ENCODE data around the gene IDUA.
A peak's percentile ranks its signal among the peaks of the same experiment; 100 is the strongest.

Gene IDUA

GRCh38 chr4:948101-948935 lies 38.5 kb upstream of the IDUA start:
- H3K4me1 ChIP-seq (ENCODE audit: insufficient read depth, insufficient read length) = peaks cover 32% of the 10 kb centered on the region
- DNase-seq (ENCODE audit: low read depth, low spot score) = no peak
- H3K36me3 ChIP-seq (ENCODE audit: insufficient read depth, insufficient read length, low read length) = peaks cover 4% of the 10 kb centered on the region
- H3K9ac ChIP-seq (ENCODE audit: insufficient read length, low read depth) = peak overlapping the region; percentile 58
- TF ChIP-seq SUZ12 (IDR thresholded peaks at IDR 0.05; ENCODE audit: extremely low read depth, insufficient read depth, insufficient read length) (no peak), YY1 (IDR thresholded peaks at IDR 0.05; ENCODE audit: insufficient read depth, insufficient read length) (no peak), ZNF274 (IDR thresholded peaks at IDR 0.05; ENCODE audit: low read depth, low read length) (no peak)
- no peaks in the 10 kb centered on the region for H3K9me3 ChIP-seq (ENCODE audit: insufficient read depth, low read length)
- H3K4me3 ChIP-seq (ENCODE audit: insufficient read length, low read depth) = no peak overlapping the region
- no peaks in the 10 kb centered on the region for H3K27me3 ChIP-seq (ENCODE audit: insufficient read depth, insufficient read length)

DNA sequence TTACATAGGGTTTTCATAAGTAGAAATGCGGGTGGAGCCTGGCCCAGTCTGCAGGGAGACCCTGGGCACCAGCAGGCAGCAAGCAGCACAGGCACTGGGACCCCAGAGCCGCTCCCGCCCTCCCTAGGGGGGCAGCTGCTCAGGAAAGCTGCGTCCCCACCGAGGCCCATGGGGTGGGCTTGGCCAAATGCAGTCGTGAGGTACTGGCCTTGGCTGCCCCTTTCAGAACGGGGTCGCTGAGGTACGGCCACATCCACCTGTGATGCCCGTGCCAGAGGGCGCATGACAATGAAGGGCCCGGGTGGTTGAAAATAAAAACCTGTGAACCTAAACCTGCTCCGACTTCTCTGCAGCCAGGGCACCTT lies 37.9 kb upstream of the IDUA start:
- no peak overlapping the region for H3K4me3 ChIP-seq (ENCODE audit: insufficient read length, low read depth)
- no peak for DNase-seq (ENCODE audit: low read depth, low spot score)
- peaks cover 32% of the 10 kb centered on the region for H3K4me1 ChIP-seq (ENCODE audit: insufficient read depth, insufficient read length)
- peaks cover 5% of the 10 kb centered on the region for H3K36me3 ChIP-seq (ENCODE audit: insufficient read depth, insufficient read length, low read length)
- H3K9ac ChIP-seq (ENCODE audit: insufficient read length, low read depth) = no peak overlapping the region
- TF ChIP-seq SUZ12 (IDR thresholded peaks at IDR 0.05; ENCODE audit: extremely low read depth, insufficient read depth, insufficient read length) = no peak
- TF ChIP-seq ZNF274 (IDR thresholded peaks at IDR 0.05; ENCODE audit: low read depth, low read length) = no peak
- TF ChIP-seq YY1 (IDR thresholded peaks at IDR 0.05; ENCODE audit: insufficient read depth, insufficient read length) = no peak
- no peaks in the 10 kb centered on the region for H3K9me3 ChIP-seq (ENCODE audit: insufficient read depth, low read length)
- H3K27me3 ChIP-seq (ENCODE audit: insufficient read depth, insufficient read length) = no peaks in the 10 kb centered on the region

DNA sequence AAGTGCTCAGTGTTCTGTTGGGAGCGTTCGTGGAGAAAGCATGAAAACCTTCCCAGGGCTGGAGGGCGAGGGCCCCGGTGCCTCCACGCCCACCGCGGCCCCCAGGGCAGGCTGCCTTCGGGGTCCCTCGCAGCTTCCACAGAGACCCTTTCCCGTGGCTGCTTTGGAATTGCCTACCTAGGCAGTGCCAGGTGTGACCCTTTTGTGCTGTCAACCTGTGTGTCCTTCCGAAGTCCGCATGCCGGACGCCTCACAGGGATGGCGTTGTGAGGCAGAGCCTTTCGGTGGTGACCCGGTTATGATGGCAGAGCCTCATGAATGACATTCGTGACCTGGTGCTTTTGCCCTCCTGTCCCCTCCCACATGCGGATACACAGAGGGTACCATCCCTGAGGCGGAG lies 37.2 kb upstream of the IDUA start:
- Histone ChIP-seq H3K9ac (ENCODE audit: insufficient read length, low read depth) (no peak overlapping the region), H3K27me3 (ENCODE audit: insufficient read depth, insufficient read length) (no peaks in the 10 kb centered on the region), H3K4me3 (ENCODE audit: insufficient read length, low read depth) (no peak overlapping the region), H3K36me3 (ENCODE audit: insufficient read depth, insufficient read length, low read length) (peaks cover 5% of the 10 kb centered on the region), H3K4me1 (ENCODE audit: insufficient read depth, insufficient read length) (peaks cover 32% of the 10 kb centered on the region), H3K9me3 (ENCODE audit: insufficient read depth, low read length) (no peaks in the 10 kb centered on the region)
- TF ChIP-seq ZNF274 (IDR thresholded peaks at IDR 0.05; ENCODE audit: low read depth, low read length) (no peak), SUZ12 (IDR thresholded peaks at IDR 0.05; ENCODE audit: extremely low read depth, insufficient read depth, insufficient read length) (no peak), YY1 (IDR thresholded peaks at IDR 0.05; ENCODE audit: insufficient read depth, insufficient read length) (no peak)
- no peak for DNase-seq (ENCODE audit: low read depth, low spot score)

DNA sequence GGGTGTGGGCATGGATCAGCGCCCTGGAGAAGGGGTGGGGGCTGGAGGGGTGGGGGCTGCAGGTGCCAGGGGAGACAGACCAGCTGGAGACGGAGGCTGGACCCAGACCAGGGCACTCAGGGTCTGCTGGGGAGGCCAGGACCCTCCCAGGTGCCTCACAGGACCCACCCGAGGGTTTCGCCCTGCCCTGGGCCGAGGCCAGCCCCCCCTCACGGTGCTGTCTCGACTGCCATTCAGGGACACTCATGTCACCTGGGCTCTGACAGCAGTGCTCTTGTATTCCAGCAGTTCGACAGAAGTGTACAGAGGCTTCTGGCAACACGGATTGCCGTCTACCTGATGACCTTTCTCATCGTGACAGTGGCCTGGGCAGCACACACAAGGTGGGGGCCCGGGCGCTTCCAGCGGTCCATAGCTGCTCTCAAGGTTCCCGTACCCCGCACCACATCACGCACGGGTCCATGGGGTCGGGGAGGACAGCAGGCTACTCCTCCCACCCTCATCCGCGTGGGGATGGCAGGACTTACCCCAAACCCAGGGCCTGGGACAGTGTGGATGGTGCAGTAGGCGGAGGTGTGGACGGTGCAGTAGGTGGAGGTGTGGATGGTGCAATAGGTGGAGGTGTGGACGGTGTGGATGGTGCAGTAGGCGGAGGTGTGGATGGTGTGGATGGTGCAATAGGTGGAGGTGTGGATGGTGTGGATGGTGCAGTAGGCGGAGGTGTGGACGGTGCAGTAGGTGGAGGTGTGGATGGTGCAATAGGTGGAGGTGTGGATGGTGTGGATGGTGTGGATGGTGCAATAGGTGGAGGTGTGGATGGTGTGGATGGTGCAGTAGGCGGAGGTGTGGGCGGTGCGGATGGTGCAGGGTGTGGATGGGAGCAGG lies 36.5 kb upstream of the IDUA start:
- TF ChIP-seq ZNF274 (IDR thresholded peaks at IDR 0.05; ENCODE audit: low read depth, low read length) = no peak
- TF ChIP-seq YY1 (IDR thresholded peaks at IDR 0.05; ENCODE audit: insufficient read depth, insufficient read length) = no peak
- TF ChIP-seq SUZ12 (IDR thresholded peaks at IDR 0.05; ENCODE audit: extremely low read depth, insufficient read depth, insufficient read length) = no peak
- Histone ChIP-seq H3K9me3 (ENCODE audit: insufficient read depth, low read length) (no peaks in the 10 kb centered on the region), H3K4me1 (ENCODE audit: insufficient read depth, insufficient read length) (peaks cover 29% of the 10 kb centered on the region), H3K4me3 (ENCODE audit: insufficient read length, low read depth) (no peak overlapping the region), H3K36me3 (ENCODE audit: insufficient read depth, insufficient read length, low read length) (peaks cover 8% of the 10 kb centered on the region), H3K9ac (ENCODE audit: insufficient read length, low read depth) (no peak overlapping the region), H3K27me3 (ENCODE audit: insufficient read depth, insufficient read length) (no peaks in the 10 kb centered on the region)
- DNase-seq (ENCODE audit: low read depth, low spot score) = no peak

DNA sequence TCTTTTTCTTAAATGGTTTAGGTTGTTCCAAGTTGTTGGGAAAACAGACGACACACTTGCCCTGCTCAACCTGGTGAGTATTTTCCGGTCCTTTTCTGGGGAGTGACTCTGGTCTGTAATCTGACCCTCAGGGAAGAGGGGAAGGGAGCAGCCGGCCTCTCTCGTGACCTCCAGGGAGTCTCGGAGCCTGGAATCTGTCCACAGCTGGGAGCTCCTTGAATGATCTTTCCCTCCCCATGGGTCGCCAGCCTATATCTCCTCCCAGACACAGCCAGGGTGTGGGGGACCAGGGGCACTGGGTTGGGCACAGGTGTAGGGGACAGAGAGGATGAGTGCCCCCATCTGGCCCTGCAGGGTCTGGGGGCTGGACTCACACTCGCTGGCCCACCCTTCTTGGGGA lies 35.7 kb upstream of the IDUA start:
- Histone ChIP-seq H3K4me3 (ENCODE audit: insufficient read length, low read depth) (no peak overlapping the region), H3K9ac (ENCODE audit: insufficient read length, low read depth) (peak overlapping the region; percentile 24), H3K36me3 (ENCODE audit: insufficient read depth, insufficient read length, low read length) (peaks cover 10% of the 10 kb centered on the region), H3K27me3 (ENCODE audit: insufficient read depth, insufficient read length) (no peaks in the 10 kb centered on the region), H3K4me1 (ENCODE audit: insufficient read depth, insufficient read length) (peaks cover 28% of the 10 kb centered on the region), H3K9me3 (ENCODE audit: insufficient read depth, low read length) (no peaks in the 10 kb centered on the region)
- DNase-seq (ENCODE audit: low read depth, low spot score) = no peak
- TF ChIP-seq SUZ12 (IDR thresholded peaks at IDR 0.05; ENCODE audit: extremely low read depth, insufficient read depth, insufficient read length) (no peak), YY1 (IDR thresholded peaks at IDR 0.05; ENCODE audit: insufficient read depth, insufficient read length) (no peak), ZNF274 (IDR thresholded peaks at IDR 0.05; ENCODE audit: low read depth, low read length) (no peak)

- peaks cover 26% of the 10 kb centered on the region for H3K4me1 ChIP-seq (ENCODE audit: insufficient read depth, insufficient read length)
- TF ChIP-seq ZNF274 (IDR thresholded peaks at IDR 0.05; ENCODE audit: low read depth, low read length) (no peak), SUZ12 (IDR thresholded peaks at IDR 0.05; ENCODE audit: extremely low read depth, insufficient read depth, insufficient read length) (no peak), YY1 (IDR thresholded peaks at IDR 0.05; ENCODE audit: insufficient read depth, insufficient read length) (no peak)
- no peaks in the 10 kb centered on the region for H3K9me3 ChIP-seq (ENCODE audit: insufficient read depth, low read length)
- H3K36me3 ChIP-seq (ENCODE audit: insufficient read depth, insufficient read length, low read length) = peaks cover 10% of the 10 kb centered on the region
- H3K4me3 ChIP-seq (ENCODE audit: insufficient read length, low read depth) = no peak overlapping the region
- H3K27me3 ChIP-seq (ENCODE audit: insufficient read depth, insufficient read length) = no peaks in the 10 kb centered on the region
- peak overlapping the region; percentile 24 for H3K9ac ChIP-seq (ENCODE audit: insufficient read length, low read depth)
- DNase-seq (ENCODE audit: low read depth, low spot score) = no peak
Measured at GRCh38 chr4:951594-952468, 35.0 kb upstream of the IDUA start.

Measured in NT2/D1 (cell line).